SK-N-MC (cell line): ENCODE measurements around the gene PTPRM.

ENCODE experiments used
- DNase-seq: peaks from one replicate; pipeline ENCODE4 v3.0.0-alpha.2; 2011; ENCODE audit warnings: low read depth, low spot score
- H3K27ac ChIP-seq: fragments of 200-600 bp; sonication (generic); 2 replicates; pipeline ENCODE4 v1.5.1; 2016; ENCODE audit warnings: mixed run types
- H3K36me3 ChIP-seq: fragments of 200-600 bp; sonication (generic); 2 replicates; pipeline ENCODE4 v1.6.1; 2017; ENCODE audit warnings: antibody characterized with exemption, low read length, mixed read lengths; ENCODE audit not compliant: insufficient read depth
- H3K4me3 ChIP-seq: fragments of 200-600 bp; sonication (generic); 2 replicates; pipeline ENCODE4 v1.5.1; 2016
- H3K9ac ChIP-seq: fragments of 200-600 bp; sonication (generic); 2 replicates; pipeline ENCODE4 v1.8.0; 2017; ENCODE audit warnings: mixed run types, mixed read lengths; ENCODE audit not compliant: insufficient read length
- H3K9me3 ChIP-seq: fragments of 200-600 bp; sonication (generic); 2 replicates; pipeline ENCODE4 v1.6.1; 2017; ENCODE audit warnings: low read depth, mild to moderate bottlenecking, antibody characterized with exemption, low read length, moderate library complexity, mixed read lengths
- EZH2 ChIP-seq: fragments of 200-600 bp; sonication (generic); IDR thresholded peaks from one replicate; pipeline ENCODE4 v1.6.1; 2017; ENCODE audit warnings: antibody characterized with exemption
- FOXP2 ChIP-seq: optimal IDR thresholded peaks from 2 replicates; pipeline ENCODE3; 2011; ENCODE audit warnings: mild to moderate bottlenecking, moderate library complexity; ENCODE audit not compliant: insufficient read depth; ENCODE audit errors: extremely low read length, control extremely low read depth
- POLR2AphosphoS5 ChIP-seq: IDR thresholded peaks from 2 replicates; pipeline ENCODE4 v1.6.1; 2012; ENCODE audit warnings: mild to moderate bottlenecking, low read depth, low read length, borderline replicate concordance

The PTPRM gene

DNA sequence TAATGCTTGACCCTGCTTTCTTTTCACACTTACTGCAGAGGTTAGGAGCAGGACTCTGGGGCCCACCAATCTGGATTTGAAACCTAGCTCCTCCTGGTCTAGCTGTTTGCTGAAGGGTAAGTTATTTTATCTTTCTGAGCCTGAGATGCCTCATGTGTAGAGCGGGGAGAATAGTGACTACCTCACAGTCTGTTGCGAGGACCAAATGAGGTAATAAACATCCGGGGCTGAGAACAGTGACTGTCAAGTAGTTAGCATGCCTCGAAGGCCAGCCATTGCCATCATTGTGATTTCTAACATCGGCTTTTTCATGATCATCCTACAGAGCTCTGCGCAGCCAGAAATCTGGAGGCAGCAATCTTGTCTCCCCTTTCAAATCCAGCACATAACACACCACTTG is 32.9 kb downstream of the PTPRM start:
- H3K9ac ChIP-seq, result no peak overlapping the region
- TF ChIP-seq FOXP2, result no peak
- no peak for TF ChIP-seq EZH2

DNA sequence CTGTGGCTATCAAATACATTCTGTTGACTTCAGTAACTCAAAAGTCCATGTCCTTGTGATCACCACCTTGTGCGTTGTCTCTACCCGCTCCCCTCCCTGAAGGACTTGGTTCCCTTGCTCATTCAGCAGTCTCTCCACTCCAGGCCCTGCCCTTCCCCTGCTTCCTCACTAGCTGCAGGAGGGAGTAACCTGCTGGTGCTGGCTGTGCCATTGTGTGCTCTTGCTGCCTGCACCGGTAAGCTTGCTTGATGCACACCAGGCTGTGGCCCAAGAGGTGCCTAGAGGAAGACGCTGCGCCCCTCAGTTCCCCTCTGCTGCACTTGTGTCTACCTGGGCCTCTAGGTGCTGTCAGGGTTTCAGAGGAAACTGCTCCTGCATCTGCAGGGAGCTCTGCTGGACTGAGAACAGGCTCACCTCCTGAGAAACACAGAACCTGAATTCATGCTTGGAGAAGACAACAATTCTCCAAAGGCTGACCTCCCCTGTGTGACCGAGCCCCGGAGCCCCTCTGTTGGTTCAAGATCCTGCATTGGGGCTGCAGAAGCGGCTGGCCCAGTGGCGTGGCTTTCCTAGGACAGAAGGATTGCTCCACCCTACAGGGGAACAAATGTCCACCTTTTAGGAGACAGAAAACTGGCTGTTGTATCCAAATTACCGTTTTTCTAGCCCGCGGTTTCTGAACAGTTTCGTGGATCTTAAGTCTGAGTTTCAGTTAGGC is 33.6 kb downstream of the PTPRM start:
- TF ChIP-seq FOXP2 (no peak), POLR2AphosphoS5 (no peak), EZH2 (no peak)
- no peak overlapping the region for H3K27ac ChIP-seq
- H3K36me3 ChIP-seq, result no peaks in the 10 kb centered on the region
- no peak overlapping the region for H3K4me3 ChIP-seq
- no peaks in the 10 kb centered on the region for H3K9me3 ChIP-seq
- DNase-seq, result no peak
- no peak overlapping the region for H3K9ac ChIP-seq

More for the DNA sequence above, 32.9 kb downstream of the PTPRM start:
- H3K4me3 ChIP-seq, result no peak overlapping the region
- no peaks in the 10 kb centered on the region for H3K9me3 ChIP-seq
- no peak overlapping the region for H3K27ac ChIP-seq
- no peaks in the 10 kb centered on the region for H3K36me3 ChIP-seq
- DNase-seq, result no peak

DNA sequence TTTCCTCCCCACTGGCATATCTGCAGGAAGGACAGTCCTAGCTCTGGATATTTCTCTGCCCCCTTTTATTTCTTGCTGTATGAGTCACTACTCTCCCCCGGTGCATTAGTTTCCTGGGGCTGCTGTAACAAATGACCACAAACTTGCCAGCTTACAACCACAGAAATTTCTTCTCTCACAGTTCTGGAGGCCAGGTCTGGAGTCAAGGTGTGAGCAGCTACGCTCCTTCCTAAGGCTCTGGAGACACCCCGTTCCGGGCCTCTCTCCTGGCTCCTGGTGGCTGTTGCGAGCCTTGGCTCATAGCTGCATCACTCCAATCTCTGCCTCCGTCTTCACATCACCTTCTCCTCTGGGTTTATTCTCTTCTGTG is 34.1 kb downstream of the PTPRM start:
- H3K4me3 ChIP-seq, result no peak overlapping the region
- DNase-seq, result no peak
- no peak overlapping the region for H3K27ac ChIP-seq
- no peak overlapping the region for H3K9ac ChIP-seq
- no peaks in the 10 kb centered on the region for H3K9me3 ChIP-seq
- TF ChIP-seq FOXP2 (no peak), POLR2AphosphoS5 (no peak), EZH2 (no peak)
- no peaks in the 10 kb centered on the region for H3K36me3 ChIP-seq

DNA sequence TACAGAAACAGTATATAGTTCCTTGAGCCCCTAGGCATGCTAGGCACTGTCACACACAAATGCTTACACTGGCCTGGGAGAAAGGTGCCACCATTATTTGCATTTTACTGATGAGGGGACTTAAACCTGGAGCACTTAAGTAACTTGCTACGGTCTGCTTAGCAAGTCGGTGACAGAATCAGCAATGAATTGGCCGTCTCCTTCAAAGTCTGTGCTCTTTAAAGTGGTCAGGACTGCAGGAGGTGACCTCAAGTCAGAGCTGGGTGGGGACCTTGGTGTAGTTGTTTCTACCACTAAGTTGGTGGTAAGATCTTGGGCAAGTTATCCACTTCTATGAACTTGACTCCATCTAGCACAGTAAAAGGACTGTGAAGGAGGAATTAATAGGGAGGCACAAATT is 34.8 kb downstream of the PTPRM start:
- no peak for DNase-seq
- H3K27ac ChIP-seq, result no peak overlapping the region

DNA sequence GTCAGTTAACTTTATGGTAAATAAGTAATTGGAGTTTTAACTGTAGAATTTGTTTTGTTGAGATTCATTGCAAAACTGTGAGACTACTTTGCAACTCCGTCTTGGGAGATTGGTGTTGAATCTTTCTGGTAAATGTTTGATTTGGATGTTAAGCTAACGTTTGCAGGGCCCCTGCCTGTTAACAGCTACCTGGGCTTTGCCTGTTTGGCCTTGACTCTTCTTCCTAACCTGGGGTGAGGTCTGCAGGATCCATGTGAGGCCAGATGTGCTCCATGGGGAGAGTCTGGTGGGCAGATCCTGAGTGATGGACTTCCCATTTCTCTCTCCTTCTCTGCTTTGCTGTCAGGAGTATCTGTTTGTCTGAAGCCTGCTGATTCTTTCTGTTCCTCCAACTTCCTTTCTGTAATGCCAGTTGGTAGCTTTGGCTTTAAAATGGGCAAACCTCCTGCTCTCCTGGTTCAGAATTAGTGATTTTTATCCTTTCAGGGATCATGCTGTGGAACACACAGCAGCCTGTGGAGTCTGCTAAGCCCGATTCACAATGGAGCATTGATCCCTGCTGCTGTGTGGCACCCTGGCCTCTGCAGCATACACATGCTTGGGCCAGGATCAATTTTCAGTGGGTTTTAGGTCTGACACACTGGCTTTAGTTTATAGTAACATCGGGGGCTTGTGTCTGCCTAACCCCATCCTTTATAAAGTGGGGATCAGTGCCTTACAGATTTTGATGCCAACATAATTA is 36.3 kb downstream of the PTPRM start:
- H3K4me3 ChIP-seq, result no peak overlapping the region
- DNase-seq, result no peak
- H3K36me3 ChIP-seq, result no peaks in the 10 kb centered on the region
- no peaks in the 10 kb centered on the region for H3K9me3 ChIP-seq
- no peak for TF ChIP-seq POLR2AphosphoS5
- no peak for TF ChIP-seq FOXP2
- no peak for TF ChIP-seq EZH2
- no peak overlapping the region for H3K9ac ChIP-seq
- H3K27ac ChIP-seq, result no peak overlapping the region

More for the DNA sequence above, 34.8 kb downstream of the PTPRM start:
- H3K36me3 ChIP-seq, result no peaks in the 10 kb centered on the region
- TF ChIP-seq EZH2 (no peak), POLR2AphosphoS5 (no peak)
- H3K4me3 ChIP-seq, result no peak overlapping the region
- no peak overlapping the region for H3K9ac ChIP-seq
- no peaks in the 10 kb centered on the region for H3K9me3 ChIP-seq

DNA sequence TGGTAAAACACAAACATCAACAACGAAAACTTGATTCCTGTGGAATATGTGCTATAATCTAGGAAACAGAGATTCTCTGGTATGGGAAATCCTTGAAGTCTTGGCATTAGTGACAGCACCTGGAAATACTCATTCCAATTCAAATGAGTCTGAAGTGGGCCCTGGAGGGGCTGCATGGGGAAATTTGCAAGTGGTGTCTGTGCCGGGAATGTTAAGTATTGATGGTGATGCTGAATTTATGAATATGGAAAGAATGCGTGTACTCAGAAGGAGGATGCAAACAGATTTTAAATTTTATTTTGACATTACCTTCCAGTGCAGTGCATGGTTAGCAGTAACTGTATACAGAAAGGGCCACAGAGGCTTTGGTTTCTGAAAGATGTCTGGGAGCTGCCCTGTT is 37.2 kb downstream of the PTPRM start:
- Histone ChIP-seq H3K36me3 (no peaks in the 10 kb centered on the region), H3K9me3 (no peaks in the 10 kb centered on the region), H3K9ac (no peak overlapping the region), H3K4me3 (no peak overlapping the region), H3K27ac (no peak overlapping the region)
- DNase-seq, result no peak
- no peak for TF ChIP-seq POLR2AphosphoS5
- TF ChIP-seq EZH2, result no peak
- TF ChIP-seq FOXP2, result no peak

DNA sequence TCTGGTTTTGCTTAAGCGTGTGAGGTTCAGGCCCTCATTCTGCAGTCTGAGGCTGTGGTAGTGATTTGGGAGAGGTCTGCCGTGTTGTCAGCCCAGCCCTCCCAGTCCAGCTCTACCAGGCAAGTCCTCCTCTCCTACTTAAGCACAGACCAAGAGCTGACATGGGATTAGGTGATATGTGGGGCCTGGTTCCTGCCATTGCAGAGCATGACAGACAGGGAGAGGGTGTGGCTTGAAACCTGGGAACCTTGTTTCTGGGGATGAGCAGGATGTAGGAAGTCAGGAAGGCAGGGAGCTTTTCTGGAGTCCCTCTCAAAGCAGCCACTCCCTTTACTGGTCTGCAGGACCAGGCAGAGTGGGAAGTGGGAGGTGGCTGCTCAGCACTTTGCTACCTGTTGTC is 38.6 kb downstream of the PTPRM start:
- no peaks in the 10 kb centered on the region for H3K36me3 ChIP-seq

DNA sequence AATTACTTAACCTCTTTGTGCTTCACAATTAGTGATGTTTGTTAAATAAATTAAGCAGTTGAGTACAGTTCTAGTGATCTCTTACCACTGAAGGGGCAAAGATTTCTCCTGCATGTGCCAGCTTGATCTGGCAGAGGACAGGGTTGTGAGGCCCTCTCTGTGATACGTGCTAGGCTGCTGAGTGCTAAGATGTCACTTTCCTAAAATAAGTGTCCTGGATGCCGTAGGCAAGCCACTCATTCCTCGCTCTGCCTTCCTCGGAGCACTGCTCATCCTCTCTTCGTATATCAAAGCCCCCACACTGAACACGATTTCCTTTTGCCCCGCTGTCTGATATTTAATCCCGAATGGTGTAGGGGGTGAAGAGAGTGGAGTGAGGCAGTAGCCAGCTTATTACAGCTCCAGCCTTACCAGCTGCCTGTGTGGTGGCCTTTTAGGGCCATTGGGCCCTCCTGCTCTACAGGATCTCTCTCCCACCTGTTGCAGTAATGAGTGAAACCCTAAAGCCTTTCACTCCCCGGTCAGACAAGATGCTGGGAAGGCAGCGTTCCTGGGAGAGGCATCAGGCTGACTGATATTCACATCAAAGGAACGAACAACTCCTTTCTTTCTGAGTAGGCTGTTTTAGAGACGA is 40.5 kb downstream of the PTPRM start:
- Histone ChIP-seq H3K36me3 (no peaks in the 10 kb centered on the region), H3K9ac (no peak overlapping the region), H3K27ac (no peak overlapping the region), H3K9me3 (no peaks in the 10 kb centered on the region), H3K4me3 (no peak overlapping the region)
- no peak for DNase-seq
- TF ChIP-seq EZH2 (no peak), FOXP2 (no peak), POLR2AphosphoS5 (no peak)

More for the DNA sequence above, 38.6 kb downstream of the PTPRM start:
- no peak for TF ChIP-seq EZH2
- no peak for TF ChIP-seq POLR2AphosphoS5
- TF ChIP-seq FOXP2, result no peak
- no peak overlapping the region for H3K27ac ChIP-seq
- no peak for DNase-seq
- no peak overlapping the region for H3K4me3 ChIP-seq
- H3K9me3 ChIP-seq, result no peaks in the 10 kb centered on the region
- H3K9ac ChIP-seq, result no peak overlapping the region

DNA sequence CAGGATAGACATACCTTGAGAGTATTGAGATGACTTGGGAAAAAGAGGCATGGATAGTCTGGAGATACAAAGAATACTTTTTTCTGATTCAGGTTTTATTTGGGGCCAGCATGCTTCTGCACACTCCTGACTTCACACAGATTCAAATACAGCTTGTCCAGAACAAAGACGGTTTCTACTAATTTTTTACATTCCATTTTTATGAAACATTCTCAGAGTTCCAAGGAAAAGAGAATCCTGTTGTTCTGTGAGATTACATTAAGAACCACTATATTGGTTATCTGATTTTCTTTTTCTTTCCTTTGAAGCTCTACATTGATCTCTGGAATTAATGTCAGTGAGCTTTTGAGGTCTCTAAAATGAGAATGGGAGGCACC is 41.0 kb downstream of the PTPRM start:
- H3K27ac ChIP-seq, result no peak overlapping the region
- no peak overlapping the region for H3K4me3 ChIP-seq
- H3K9me3 ChIP-seq, result no peaks in the 10 kb centered on the region
- H3K9ac ChIP-seq, result no peak overlapping the region
- H3K36me3 ChIP-seq, result no peaks in the 10 kb centered on the region
- no peak for TF ChIP-seq FOXP2
- no peak for TF ChIP-seq POLR2AphosphoS5
- TF ChIP-seq EZH2, result no peak
- DNase-seq, result no peak
